ENCODE data around the gene NUCKS1.
A peak's percentile ranks its signal among the peaks of the same experiment; 100 is the strongest.

Gene NUCKS1

GRCh38 chr1:205693421-205693991 lies 56.5 kb downstream of the NUCKS1 start:
- no peaks in the 10 kb centered on the region for H3K36me3 ChIP-seq (ENCODE audit: insufficient read depth, low read length)

DNA sequence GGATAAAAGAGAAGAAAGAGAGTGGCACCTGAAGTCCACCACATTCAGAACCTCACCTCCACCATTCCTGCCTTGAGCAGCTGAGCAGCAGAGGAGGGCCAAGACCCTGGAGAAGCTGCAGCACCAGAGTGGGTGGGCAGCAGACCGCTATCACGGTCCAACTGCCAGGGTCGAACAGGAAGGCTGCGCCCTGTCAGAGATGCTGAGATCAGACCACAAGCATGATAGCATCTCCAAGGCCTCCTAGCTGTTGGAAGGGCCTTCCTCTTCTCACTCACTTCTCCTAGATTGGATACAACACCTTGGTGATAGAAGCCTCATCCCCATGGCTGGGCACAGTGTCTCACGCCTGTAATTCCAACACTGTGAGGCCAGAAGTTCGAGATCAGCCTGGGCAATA lies 57.6 kb downstream of the NUCKS1 start:
- peak overlapping the region; percentile 69 for H3K4me2 ChIP-seq (ENCODE audit: low read depth, low read length, poor library complexity, severe bottlenecking)
- no peak overlapping the region for H2AFZ ChIP-seq (ENCODE audit: low read length)
- peaks cover 64% of the 10 kb centered on the region for H3K4me1 ChIP-seq (ENCODE audit: insufficient read depth, low read length, poor library complexity, severe bottlenecking)
- H3K4me3 ChIP-seq (ENCODE audit: low read length, poor library complexity, severe bottlenecking), result peak overlapping the region; percentile 60
- no peak for TF ChIP-seq EZH2phosphoT487 (IDR thresholded peaks at IDR 0.05; ENCODE audit: borderline replicate concordance)
- TF ChIP-seq, protein P1, sequence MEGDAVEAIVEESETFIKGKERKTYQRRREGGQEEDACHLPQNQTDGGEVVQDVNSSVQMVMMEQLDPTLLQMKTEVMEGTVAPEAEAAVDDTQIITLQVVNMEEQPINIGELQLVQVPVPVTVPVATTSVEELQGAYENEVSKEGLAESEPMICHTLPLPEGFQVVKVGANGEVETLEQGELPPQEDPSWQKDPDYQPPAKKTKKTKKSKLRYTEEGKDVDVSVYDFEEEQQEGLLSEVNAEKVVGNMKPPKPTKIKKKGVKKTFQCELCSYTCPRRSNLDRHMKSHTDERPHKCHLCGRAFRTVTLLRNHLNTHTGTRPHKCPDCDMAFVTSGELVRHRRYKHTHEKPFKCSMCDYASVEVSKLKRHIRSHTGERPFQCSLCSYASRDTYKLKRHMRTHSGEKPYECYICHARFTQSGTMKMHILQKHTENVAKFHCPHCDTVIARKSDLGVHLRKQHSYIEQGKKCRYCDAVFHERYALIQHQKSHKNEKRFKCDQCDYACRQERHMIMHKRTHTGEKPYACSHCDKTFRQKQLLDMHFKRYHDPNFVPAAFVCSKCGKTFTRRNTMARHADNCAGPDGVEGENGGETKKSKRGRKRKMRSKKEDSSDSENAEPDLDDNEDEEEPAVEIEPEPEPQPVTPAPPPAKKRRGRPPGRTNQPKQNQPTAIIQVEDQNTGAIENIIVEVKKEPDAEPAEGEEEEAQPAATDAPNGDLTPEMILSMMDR (conservative IDR thresholded peaks at IDR 0.05; ENCODE audit: low read length), result no peak
- H3K27me3 ChIP-seq (ENCODE audit: insufficient read depth, low read length, poor library complexity, severe bottlenecking), result no peaks in the 10 kb centered on the region
- no peaks in the 10 kb centered on the region for H3K9me2 ChIP-seq (replicated peaks; ENCODE audit: low read depth, low read length)
- H3K9ac ChIP-seq (ENCODE audit: low read depth, low read length, poor library complexity, severe bottlenecking), result peak overlapping the region; percentile 78
- H4K20me1 ChIP-seq (ENCODE audit: insufficient read depth, low read length, poor library complexity, severe bottlenecking), result no peaks in the 10 kb centered on the region
- H3F3A ChIP-seq (ENCODE audit: low read depth), result peaks cover 9% of the 10 kb centered on the region
- no peaks in the 10 kb centered on the region for H3K36me3 ChIP-seq (ENCODE audit: insufficient read depth, low read length)
- H3K9me3 ChIP-seq (ENCODE audit: insufficient read depth, low read depth, low read length), result no peaks in the 10 kb centered on the region
- H3K79me2 ChIP-seq (ENCODE audit: insufficient read depth, low read length), result no peaks in the 10 kb centered on the region

More at GRCh38 chr1:205693421-205693991, 56.5 kb downstream of the NUCKS1 start:
- Histone ChIP-seq H3K9ac (ENCODE audit: low read depth, low read length, poor library complexity, severe bottlenecking) (peak overlapping the region; percentile 78), H4K20me1 (ENCODE audit: insufficient read depth, low read length, poor library complexity, severe bottlenecking) (no peaks in the 10 kb centered on the region), H3K4me2 (ENCODE audit: low read depth, low read length, poor library complexity, severe bottlenecking) (peak overlapping the region; percentile 69), H2AFZ (ENCODE audit: low read length) (peak overlapping the region; percentile 70), H3F3A (ENCODE audit: low read depth) (peaks cover 9% of the 10 kb centered on the region), H3K27me3 (ENCODE audit: insufficient read depth, low read length, poor library complexity, severe bottlenecking) (no peaks in the 10 kb centered on the region), H3K9me2 (replicated peaks; ENCODE audit: low read depth, low read length) (no peaks in the 10 kb centered on the region), H3K79me2 (ENCODE audit: insufficient read depth, low read length) (no peaks in the 10 kb centered on the region), H3K4me1 (ENCODE audit: insufficient read depth, low read length, poor library complexity, severe bottlenecking) (peaks cover 62% of the 10 kb centered on the region), H3K4me3 (ENCODE audit: low read length, poor library complexity, severe bottlenecking) (peak overlapping the region; percentile 60), H3K9me3 (ENCODE audit: insufficient read depth, low read depth, low read length) (no peaks in the 10 kb centered on the region)
- TF ChIP-seq EZH2phosphoT487 (IDR thresholded peaks at IDR 0.05; ENCODE audit: borderline replicate concordance), result no peak
- TF ChIP-seq, protein P1 (conservative IDR thresholded peaks at IDR 0.05; ENCODE audit: low read length), result no peak

DNA sequence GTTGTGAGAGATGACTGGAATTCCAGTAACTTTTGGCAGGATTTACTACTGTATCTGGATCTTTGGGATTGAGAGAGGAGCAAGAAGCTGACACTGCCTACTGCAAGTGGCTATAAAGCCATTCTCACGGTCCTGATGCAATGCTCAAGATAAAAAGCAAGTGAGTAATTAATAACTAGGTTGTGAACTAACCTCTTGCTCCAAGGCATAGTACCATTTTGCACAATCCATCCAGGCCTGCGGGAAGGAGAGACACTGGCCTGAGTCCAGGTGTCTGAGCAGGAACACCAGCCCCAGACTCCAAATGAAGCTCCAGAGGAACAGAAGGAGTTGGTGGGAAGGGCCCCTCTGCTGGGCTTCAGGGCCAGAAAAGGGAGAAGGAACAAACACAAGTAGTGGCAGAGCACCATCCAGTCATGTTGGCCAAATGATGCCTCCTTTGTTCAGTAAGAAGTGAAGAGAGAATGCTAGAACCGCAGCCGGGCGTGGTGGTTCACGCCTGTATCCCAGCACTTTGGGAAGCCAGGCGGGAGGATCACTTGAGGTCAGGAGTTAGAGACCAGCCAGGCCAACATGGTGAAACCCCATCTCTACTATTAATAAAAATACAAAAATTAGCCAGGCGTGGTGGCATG lies 59.7 kb downstream of the NUCKS1 start:
- H3K27me3 ChIP-seq (ENCODE audit: insufficient read depth, low read length, poor library complexity, severe bottlenecking), result no peaks in the 10 kb centered on the region
- H3K4me1 ChIP-seq (ENCODE audit: insufficient read depth, low read length, poor library complexity, severe bottlenecking), result peaks cover 52% of the 10 kb centered on the region
- peaks cover 9% of the 10 kb centered on the region for H3F3A ChIP-seq (ENCODE audit: low read depth)
- no peak overlapping the region for H3K4me2 ChIP-seq (ENCODE audit: low read depth, low read length, poor library complexity, severe bottlenecking)
- TF ChIP-seq, protein P1 (conservative IDR thresholded peaks at IDR 0.05; ENCODE audit: low read length), result no peak
- TF ChIP-seq EZH2phosphoT487 (IDR thresholded peaks at IDR 0.05; ENCODE audit: borderline replicate concordance), result no peak
- H2AFZ ChIP-seq (ENCODE audit: low read length), result no peak overlapping the region
- no peaks in the 10 kb centered on the region for H3K36me3 ChIP-seq (ENCODE audit: insufficient read depth, low read length)
- no peaks in the 10 kb centered on the region for H3K9me2 ChIP-seq (replicated peaks; ENCODE audit: low read depth, low read length)
- H3K9me3 ChIP-seq (ENCODE audit: insufficient read depth, low read depth, low read length), result no peaks in the 10 kb centered on the region
- no peaks in the 10 kb centered on the region for H4K20me1 ChIP-seq (ENCODE audit: insufficient read depth, low read length, poor library complexity, severe bottlenecking)
- no peaks in the 10 kb centered on the region for H3K79me2 ChIP-seq (ENCODE audit: insufficient read depth, low read length)
- H3K4me3 ChIP-seq (ENCODE audit: low read length, poor library complexity, severe bottlenecking), result no peak overlapping the region
- no peak overlapping the region for H3K9ac ChIP-seq (ENCODE audit: low read depth, low read length, poor library complexity, severe bottlenecking)
